ENCODE data around the gene RAI2. TPM values are rescaled to one million over a fixed set of nuclear protein-coding genes. Genes with fewer than 3 reads are reported as not detected.

RAI2 gene
- total RNA-seq, 3 donors from 2014 or later, result 12.0 to 38.9 (median 18.0) TPM

DNA sequence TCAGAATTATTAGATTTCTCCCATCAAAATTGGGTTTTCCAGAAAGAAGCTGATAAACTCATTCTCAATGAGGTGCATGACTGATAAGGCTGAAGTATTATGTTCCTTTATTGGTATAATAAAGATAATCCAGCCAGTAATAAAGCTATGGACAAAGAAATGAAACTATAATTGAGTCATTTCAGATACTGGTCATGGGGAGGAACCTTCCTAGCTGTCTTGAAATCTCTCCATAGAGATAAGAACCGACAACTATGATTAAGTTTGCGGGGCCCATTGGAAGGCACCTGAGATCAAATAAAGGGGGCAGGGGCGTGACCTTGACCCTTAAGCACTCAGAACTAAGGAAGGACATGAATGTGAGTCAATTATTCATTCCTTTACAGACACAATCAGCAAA is 47.8 kb downstream of the RAI2 start:
- Histone ChIP-seq H3K36me3 (no peaks in the 10 kb centered on the region), H3K27ac (no peak overlapping the region), H3K9me3 (no peaks in the 10 kb centered on the region), H3K4me1 (no peaks in the 10 kb centered on the region), H3K27me3 (peaks cover 0 to 44% of the 10 kb centered on the region in 2 donors), H3K4me3 (no peak overlapping the region)
- intact Hi-C loops (cut with DNase I; ENCODE audit: low total_unique reads), result no loop called here
- no peak for DNase-seq (ENCODE audit: low spot score in 2 of 2)
- no peak for TF ChIP-seq POLR2AphosphoS5 (IDR thresholded peaks at IDR 0.05)
- TF ChIP-seq POLR2A (IDR thresholded peaks at IDR 0.05), result no peak
- TF ChIP-seq, protein P1, sequence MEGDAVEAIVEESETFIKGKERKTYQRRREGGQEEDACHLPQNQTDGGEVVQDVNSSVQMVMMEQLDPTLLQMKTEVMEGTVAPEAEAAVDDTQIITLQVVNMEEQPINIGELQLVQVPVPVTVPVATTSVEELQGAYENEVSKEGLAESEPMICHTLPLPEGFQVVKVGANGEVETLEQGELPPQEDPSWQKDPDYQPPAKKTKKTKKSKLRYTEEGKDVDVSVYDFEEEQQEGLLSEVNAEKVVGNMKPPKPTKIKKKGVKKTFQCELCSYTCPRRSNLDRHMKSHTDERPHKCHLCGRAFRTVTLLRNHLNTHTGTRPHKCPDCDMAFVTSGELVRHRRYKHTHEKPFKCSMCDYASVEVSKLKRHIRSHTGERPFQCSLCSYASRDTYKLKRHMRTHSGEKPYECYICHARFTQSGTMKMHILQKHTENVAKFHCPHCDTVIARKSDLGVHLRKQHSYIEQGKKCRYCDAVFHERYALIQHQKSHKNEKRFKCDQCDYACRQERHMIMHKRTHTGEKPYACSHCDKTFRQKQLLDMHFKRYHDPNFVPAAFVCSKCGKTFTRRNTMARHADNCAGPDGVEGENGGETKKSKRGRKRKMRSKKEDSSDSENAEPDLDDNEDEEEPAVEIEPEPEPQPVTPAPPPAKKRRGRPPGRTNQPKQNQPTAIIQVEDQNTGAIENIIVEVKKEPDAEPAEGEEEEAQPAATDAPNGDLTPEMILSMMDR (IDR thresholded peaks at IDR 0.05), result no peak

DNA sequence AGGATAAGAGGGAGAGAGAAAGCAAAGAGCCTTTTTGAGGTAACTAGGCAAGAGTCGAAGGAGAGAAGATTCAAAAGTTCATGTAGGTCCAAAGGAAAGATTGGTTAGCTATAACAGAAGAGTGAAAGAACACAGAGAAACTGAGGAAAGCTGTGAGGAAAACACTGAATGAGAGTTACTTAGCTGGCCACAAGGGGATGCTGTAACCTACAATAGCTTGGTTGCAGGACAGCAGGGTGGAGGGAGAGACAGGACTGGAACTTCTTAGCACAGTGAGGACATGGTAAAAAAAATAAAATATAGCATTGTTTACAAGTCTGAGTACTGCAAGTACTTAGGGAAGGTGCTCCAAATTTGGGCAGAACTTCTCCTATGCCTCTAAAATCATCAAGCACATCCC is 48.3 kb downstream of the RAI2 start:
- TF ChIP-seq, protein P1 (IDR thresholded peaks at IDR 0.05), result peak; percentile 37 to 59 (median 56)
- no peak for TF ChIP-seq POLR2AphosphoS5 (IDR thresholded peaks at IDR 0.05)
- Histone ChIP-seq H3K36me3 (no peaks in the 10 kb centered on the region), H3K9me3 (no peaks in the 10 kb centered on the region), H3K27ac (no peak overlapping the region), H3K4me3 (no peak overlapping the region), H3K4me1 (no peaks in the 10 kb centered on the region), H3K27me3 (peaks cover 0 to 44% of the 10 kb centered on the region in 2 donors)
- no peak for DNase-seq (ENCODE audit: low spot score in 2 of 2)
- intact Hi-C loops (cut with DNase I; ENCODE audit: low total_unique reads), result no loop called here

DNA sequence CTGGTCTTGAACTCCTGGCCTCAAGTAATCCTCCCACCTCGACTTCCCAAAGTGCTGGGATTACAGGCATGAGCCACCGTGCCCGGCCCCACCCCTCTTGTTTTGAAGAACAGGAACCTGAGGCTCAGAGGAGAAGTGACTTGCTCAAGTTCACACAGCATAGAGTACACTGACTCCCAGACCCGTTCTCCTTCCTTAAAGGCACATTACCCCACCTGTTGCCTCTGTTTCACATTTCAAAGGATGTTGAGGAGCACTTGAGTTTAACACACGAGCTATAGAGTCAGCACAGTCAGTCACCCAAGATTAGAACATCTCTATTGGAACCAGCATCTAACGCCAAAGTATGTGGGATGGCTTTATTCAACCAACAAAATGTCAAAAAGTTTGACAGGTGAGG is 51.1 kb downstream of the RAI2 start:
- no peak overlapping the region for H3K27ac ChIP-seq
- intact Hi-C loops (cut with DNase I; ENCODE audit: low total_unique reads), result no loop called here
- TF ChIP-seq POLR2A (IDR thresholded peaks at IDR 0.05) (no peak), POLR2AphosphoS5 (IDR thresholded peaks at IDR 0.05) (no peak)
- TF ChIP-seq, protein P1 (IDR thresholded peaks at IDR 0.05), result no peak
- no peaks in the 10 kb centered on the region for H3K4me1 ChIP-seq
- peaks cover 0 to 31% of the 10 kb centered on the region in 2 donors for H3K27me3 ChIP-seq
- H3K9me3 ChIP-seq, result no peaks in the 10 kb centered on the region
- H3K4me3 ChIP-seq, result no peak overlapping the region
- no peak for DNase-seq (ENCODE audit: low spot score in 2 of 2)
- no peaks in the 10 kb centered on the region for H3K36me3 ChIP-seq

DNA sequence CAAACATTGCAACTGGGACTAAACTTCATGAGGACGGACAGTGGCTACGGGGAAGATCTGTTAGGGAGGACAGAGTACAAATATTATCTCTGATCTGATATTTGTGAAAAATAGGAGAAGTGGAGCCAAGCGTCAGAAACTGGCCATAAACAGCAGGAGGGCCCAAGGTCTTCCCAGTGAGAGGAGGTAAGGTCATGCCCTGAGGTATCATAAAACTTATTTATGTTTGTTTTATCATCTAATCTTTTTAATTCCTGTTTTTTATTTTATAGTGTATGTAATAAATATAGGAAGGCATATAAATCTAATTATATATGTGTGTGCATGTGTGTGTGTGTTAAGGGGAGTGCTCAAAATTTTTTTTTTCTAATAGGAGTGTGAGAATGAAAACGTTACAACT is 51.8 kb downstream of the RAI2 start:
- H3K27ac ChIP-seq, result no peak overlapping the region
- peaks cover 0 to 34% of the 10 kb centered on the region in 2 donors for H3K27me3 ChIP-seq
- H3K4me3 ChIP-seq, result no peak overlapping the region
- no peak for DNase-seq (ENCODE audit: low spot score in 2 of 2)
- no peak for TF ChIP-seq POLR2AphosphoS5 (IDR thresholded peaks at IDR 0.05)
- TF ChIP-seq POLR2A (IDR thresholded peaks at IDR 0.05), result no peak
- TF ChIP-seq, protein P1 (IDR thresholded peaks at IDR 0.05), result no peak
- intact Hi-C loops (cut with DNase I; ENCODE audit: low total_unique reads), result no loop called here
- H3K36me3 ChIP-seq, result no peaks in the 10 kb centered on the region
- H3K4me1 ChIP-seq, result no peaks in the 10 kb centered on the region
- no peaks in the 10 kb centered on the region for H3K9me3 ChIP-seq

DNA sequence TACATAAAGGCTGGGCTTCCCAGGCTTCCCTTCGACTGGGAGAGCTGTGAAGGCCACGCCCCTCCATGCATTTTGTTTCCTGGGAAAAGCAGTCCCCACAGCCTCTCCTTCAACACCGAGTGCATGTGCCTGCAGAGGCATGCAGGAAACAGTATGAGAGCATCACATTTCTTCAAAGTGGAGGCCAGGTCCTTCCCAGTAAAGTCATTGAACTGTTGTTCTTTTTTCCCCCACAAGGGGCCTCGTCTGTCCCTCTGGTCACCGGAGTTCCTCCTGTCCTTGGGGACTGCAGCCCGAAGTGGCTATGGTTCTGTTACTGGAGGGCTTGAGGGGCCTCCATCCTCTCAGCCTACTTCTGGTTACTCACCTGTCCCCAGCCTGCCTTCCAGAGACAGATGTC is 56.0 kb downstream of the RAI2 start:
- Histone ChIP-seq H3K27ac (no peak overlapping the region), H3K36me3 (no peaks in the 10 kb centered on the region), H3K27me3 (peaks cover 0 to 30% of the 10 kb centered on the region in 2 donors), H3K4me3 (no peak overlapping the region), H3K4me1 (no peaks in the 10 kb centered on the region), H3K9me3 (no peaks in the 10 kb centered on the region)
- intact Hi-C loops (cut with DNase I; ENCODE audit: low total_unique reads), result no loop called here
- TF ChIP-seq POLR2A (IDR thresholded peaks at IDR 0.05), result no peak
- TF ChIP-seq, protein P1 (IDR thresholded peaks at IDR 0.05), result no peak
- TF ChIP-seq POLR2AphosphoS5 (IDR thresholded peaks at IDR 0.05), result no peak
- no peak for DNase-seq (ENCODE audit: low spot score in 2 of 2)
